Measurements from ENCODE around the gene ZC3H12C.

Gene ZC3H12C

GRCh38 chr11:110152199-110152598 lies 59.0 kb downstream of the ZC3H12C start:
- no peak for DNase-seq (ENCODE audit: low spot score)

GRCh38 chr11:110153474-110153873 lies 60.3 kb downstream of the ZC3H12C start:
- DNase-seq (ENCODE audit: low spot score) = no peak

GRCh38 chr11:110156503-110156902 lies 63.3 kb downstream of the ZC3H12C start:
- no peak for DNase-seq (ENCODE audit: low spot score)

GRCh38 chr11:110158317-110159200 lies 65.4 kb downstream of the ZC3H12C start:
- no peak for DNase-seq (ENCODE audit: low spot score)

- DNase-seq (ENCODE audit: low spot score) = no peak
Observed at GRCh38 chr11:110159476-110159875, 66.3 kb downstream of the ZC3H12C start.

- no peak for DNase-seq (ENCODE audit: low spot score)
Observed at GRCh38 chr11:110160016-110160415, 66.8 kb downstream of the ZC3H12C start.

- no peak for DNase-seq (ENCODE audit: low spot score)
Observed at GRCh38 chr11:110160437-110160836, 67.2 kb downstream of the ZC3H12C start.

- DNase-seq (ENCODE audit: low spot score) = no peak
Observed at GRCh38 chr11:110161061-110161460, 67.9 kb downstream of the ZC3H12C start.

- DNase-seq (ENCODE audit: low spot score) = no peak
Observed at GRCh38 chr11:110162216-110162615, 69.0 kb downstream of the ZC3H12C start.

- no peak for DNase-seq (ENCODE audit: low spot score)
Observed at GRCh38 chr11:110165039-110165925, 72.1 kb downstream of the ZC3H12C start.

GRCh38 chr11:110168033-110168803 lies 75.0 kb downstream of the ZC3H12C start:
- no peak for DNase-seq (ENCODE audit: low spot score)

GRCh38 chr11:110169738-110170137 lies 76.5 kb downstream of the ZC3H12C start:
- DNase-seq (ENCODE audit: low spot score) = no peak

GRCh38 chr11:110172468-110173065 lies 79.4 kb downstream of the ZC3H12C start:
- no peak for DNase-seq (ENCODE audit: low spot score)

GRCh38 chr11:110173811-110174644 lies 80.8 kb downstream of the ZC3H12C start:
- no peak for DNase-seq (ENCODE audit: low spot score)

- no peak for DNase-seq (ENCODE audit: low spot score)
Observed at GRCh38 chr11:110174645-110175310, 81.6 kb downstream of the ZC3H12C start.

GRCh38 chr11:110176366-110177085 lies 83.3 kb downstream of the ZC3H12C start:
- no peak for DNase-seq (ENCODE audit: low spot score)

- no peak for DNase-seq (ENCODE audit: low spot score)
Observed at GRCh38 chr11:110177086-110177456, 83.9 kb downstream of the ZC3H12C start.

- no peak for DNase-seq (ENCODE audit: low spot score)
Observed at GRCh38 chr11:110179064-110179463, 85.9 kb downstream of the ZC3H12C start.

GRCh38 chr11:110182886-110183285 lies 89.7 kb downstream of the ZC3H12C start:
- no peak for DNase-seq (ENCODE audit: low spot score)

- no peak for DNase-seq (ENCODE audit: low spot score)
Observed at GRCh38 chr11:110184456-110184855, 91.3 kb downstream of the ZC3H12C start.

Data from COLO829 (cell line).